GM18909 (cell line): Measurements from ENCODE around the gene GRIK5.
"Not testable (repeated sequence)": the region's sequence is repeated elsewhere in the genome, so short reads cannot be mapped to it uniquely, and the experiment has no call there.

Experiments
- ATAC-seq: cut with Tn5 transposase; IDR thresholded peaks from one replicate; pipeline ENCODE4 v1.9.1; 2021; ENCODE audit warnings: mild to moderate bottlenecking; ENCODE audit not compliant: unreplicated experiment, poor library complexity

Gene GRIK5

GRCh38 chr19:42023121-42023942 lies 46.7 kb downstream of the GRIK5 start:
- ATAC-seq: no peak

- ATAC-seq: no peak
These were observed 47.4 kb downstream of the GRIK5 start for GRCh38 chr19:42022616-42023015.

- no peak for ATAC-seq
These were observed 48.8 kb downstream of the GRIK5 start for GRCh38 chr19:42021185-42021584.

- no peak for ATAC-seq
These were observed 51.4 kb downstream of the GRIK5 start for GRCh38 chr19:42018503-42019193.

GRCh38 chr19:42017040-42017439 lies 53.0 kb downstream of the GRIK5 start:
- no peak for ATAC-seq

GRCh38 chr19:42012747-42013146 lies 57.3 kb downstream of the GRIK5 start:
- ATAC-seq: not testable (repeated sequence)

- ATAC-seq: no peak
These were observed 59.5 kb downstream of the GRIK5 start for GRCh38 chr19:42010245-42011126.

- ATAC-seq: no peak
These were observed 63.4 kb downstream of the GRIK5 start for GRCh38 chr19:42006569-42006968.

- ATAC-seq: no peak
These were observed 64.5 kb downstream of the GRIK5 start for GRCh38 chr19:42005504-42005903.

GRCh38 chr19:42003506-42004294 lies 66.3 kb downstream of the GRIK5 start:
- ATAC-seq: no peak

- no peak for ATAC-seq
These were observed 70.2 kb downstream of the GRIK5 start for GRCh38 chr19:41999878-42000208.

- ATAC-seq: no peak
These were observed 70.7 kb downstream of the GRIK5 start for GRCh38 chr19:41999071-41999877.

- ATAC-seq: no peak
These were observed 71.6 kb downstream of the GRIK5 start for GRCh38 chr19:41998246-41999020.

GRCh38 chr19:41997851-41998229 lies 72.2 kb downstream of the GRIK5 start:
- no peak for ATAC-seq

GRCh38 chr19:41997121-41997850 lies 72.7 kb downstream of the GRIK5 start:
- no peak for ATAC-seq

- ATAC-seq: no peak
These were observed 73.8 kb downstream of the GRIK5 start for GRCh38 chr19:41995959-41996797.
